UCSD-AML1 (cell line): ENCODE data around the gene NR1H2.
A peak's percentile ranks its signal among the peaks of the same experiment; 100 is the strongest.

Experiments used
- DNase-seq: peaks from one replicate; lab custom pipeline; 2025; ENCODE audit not compliant: unreplicated experiment; lab: John Stamatoyannopoulos, UW

The NR1H2 gene

DNA sequence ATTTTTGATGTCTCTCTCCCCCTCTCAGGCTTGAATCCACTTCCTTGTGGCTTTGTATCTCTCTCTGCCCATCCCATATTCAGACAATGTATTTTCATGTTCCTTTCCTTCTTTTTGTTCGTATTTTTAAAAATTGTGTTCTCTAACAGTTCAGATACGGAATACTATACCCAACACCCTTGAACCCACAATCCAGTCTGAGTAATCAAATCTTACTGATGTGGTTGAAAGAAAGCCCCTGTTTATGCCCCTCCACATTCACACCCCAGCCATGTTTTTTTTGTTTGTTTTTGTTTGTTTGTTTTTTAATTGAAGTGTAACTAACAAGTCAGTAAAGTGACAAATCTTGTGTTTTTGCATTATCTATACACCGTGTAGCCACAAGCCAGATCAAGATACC, 43.9 kb downstream of the NR1H2 start:
- DNase-seq: no peak

GRCh38 chr19:50420808-50421207, 44.6 kb downstream of the NR1H2 start:
- no peak for DNase-seq

DNA sequence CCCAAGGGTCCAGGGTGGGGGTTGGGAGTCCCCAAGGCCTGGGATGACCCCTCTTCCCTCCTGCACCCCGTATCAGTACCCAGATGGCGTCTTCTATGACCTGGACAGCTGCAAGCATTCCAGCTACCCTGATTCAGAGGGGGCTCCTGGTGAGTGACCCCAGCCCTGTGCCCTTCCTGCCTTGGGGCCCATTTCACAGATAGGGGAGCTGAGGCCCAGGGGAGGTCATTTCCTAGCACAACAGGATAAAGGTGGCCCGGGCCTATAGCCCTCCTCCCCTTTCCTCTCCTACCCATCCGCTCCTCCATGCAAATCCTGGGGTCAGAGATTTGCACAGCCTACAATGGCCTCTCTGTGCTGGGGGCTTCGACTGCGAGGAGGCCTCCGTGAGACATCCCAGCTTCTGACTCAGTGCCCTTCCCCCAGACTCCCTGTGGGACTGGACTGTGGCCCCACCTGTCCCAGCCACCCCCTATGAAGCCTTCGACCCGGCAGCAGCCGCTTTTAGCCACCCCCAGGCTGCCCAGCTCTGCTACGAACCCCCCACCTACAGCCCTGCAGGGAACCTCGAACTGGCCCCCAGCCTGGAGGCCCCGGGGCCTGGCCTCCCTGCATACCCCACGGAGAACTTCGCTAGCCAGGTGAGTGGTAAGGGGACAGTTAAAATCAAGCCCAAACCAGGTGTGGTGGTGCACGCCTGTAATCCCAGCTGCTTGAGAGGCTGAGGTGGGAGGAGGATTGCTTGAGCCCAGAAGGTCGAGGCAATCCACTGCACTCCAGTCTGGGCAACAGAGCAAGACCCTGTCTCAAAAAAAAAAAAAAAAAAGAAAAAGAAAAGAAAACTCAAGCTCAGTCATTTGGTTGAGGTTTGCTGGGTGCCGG, 46.4 kb downstream of the NR1H2 start:
- DNase-seq: no peak

- no peak for DNase-seq
Measured at GRCh38 chr19:50423279-50424113, 47.2 kb downstream of the NR1H2 start.

DNA sequence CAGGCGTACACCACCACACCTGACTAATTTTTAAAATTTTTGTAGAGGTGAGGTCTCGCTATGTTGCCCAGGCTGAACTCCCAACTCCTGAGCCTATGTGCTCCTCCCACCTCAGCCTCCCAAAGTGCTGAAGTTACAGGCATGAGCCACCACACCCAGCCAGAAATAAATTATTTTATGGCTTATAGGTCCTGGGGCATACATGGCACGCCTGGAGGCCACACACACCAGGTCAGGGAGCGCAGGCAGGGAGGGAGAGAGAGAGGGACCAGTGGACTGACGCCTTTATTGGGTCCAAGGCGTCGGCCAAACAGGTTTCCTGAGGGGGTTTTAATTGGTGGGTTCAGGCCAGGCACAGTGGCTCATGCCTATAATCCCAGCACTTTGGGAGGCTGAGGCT, 49.3 kb downstream of the NR1H2 start:
- DNase-seq: no peak

- no peak for DNase-seq
Measured at GRCh38 chr19:50427318-50427925, 51.2 kb downstream of the NR1H2 start.

DNA sequence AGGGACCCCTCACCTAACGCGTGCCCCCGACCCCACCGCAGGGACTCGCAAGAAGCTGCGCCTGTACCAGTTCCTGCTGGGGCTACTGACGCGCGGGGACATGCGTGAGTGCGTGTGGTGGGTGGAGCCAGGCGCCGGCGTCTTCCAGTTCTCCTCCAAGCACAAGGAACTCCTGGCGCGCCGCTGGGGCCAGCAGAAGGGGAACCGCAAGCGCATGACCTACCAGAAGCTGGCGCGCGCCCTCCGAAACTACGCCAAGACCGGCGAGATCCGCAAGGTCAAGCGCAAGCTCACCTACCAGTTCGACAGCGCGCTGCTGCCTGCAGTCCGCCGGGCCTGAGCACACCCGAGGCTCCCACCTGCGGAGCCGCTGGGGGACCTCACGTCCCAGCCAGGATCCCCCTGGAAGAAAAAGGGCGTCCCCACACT, 51.8 kb downstream of the NR1H2 start:
- no peak for DNase-seq

DNA sequence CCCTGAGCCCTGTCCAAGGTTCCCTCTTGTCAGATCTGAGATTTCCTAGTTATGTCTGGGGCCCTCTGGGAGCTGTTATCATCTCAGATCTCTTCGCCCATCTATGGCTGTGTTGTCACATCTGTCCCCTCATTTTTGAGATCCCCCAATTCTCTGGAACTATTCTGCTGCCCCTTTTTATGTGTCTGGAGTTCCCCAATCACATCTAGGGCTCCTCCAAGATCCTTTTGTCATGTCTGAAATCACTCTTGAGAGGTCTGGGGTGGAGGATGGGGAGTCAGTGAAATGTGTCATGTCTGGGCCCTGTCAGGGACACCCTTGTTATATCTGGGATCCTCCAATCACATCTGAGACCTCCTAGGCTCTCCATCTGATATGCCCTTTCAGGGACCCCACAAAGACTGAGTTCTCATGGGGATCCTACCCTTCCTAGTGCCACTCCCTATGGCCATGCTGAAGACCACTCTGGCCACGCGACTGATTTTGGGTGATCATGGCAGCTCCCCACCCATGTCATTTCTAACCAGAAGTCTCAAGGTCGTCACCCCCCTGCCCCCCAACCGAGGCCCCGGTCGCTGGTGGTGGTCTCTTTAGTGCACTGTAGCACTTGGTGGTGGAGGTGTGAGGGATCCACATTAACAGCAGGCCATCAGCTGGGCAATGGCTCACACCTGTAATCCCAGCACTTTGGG, 52.7 kb downstream of the NR1H2 start:
- no peak for DNase-seq

DNA sequence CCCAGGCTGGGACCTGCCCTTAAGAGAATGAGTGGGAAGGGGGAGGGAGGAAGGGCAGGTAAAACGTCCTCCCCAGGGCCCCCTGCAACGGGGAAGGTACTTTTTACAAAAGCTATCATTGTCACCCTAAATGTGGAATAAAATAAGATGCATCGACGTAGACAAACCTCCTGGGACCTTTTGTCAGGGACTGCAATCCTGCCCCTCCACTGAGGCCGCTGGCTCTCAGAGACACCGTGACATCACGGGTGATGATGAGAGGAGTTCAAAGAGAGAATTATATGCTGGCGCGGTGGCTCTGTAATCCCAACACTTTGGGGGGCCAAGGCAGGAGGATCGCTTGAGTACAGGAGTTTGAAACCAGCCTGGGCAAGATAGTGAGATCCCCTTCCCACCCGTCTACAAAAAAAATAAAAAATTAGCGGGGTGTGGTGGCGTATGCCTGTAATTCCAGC, 54.7 kb downstream of the NR1H2 start:
- DNase-seq: no peak

DNA sequence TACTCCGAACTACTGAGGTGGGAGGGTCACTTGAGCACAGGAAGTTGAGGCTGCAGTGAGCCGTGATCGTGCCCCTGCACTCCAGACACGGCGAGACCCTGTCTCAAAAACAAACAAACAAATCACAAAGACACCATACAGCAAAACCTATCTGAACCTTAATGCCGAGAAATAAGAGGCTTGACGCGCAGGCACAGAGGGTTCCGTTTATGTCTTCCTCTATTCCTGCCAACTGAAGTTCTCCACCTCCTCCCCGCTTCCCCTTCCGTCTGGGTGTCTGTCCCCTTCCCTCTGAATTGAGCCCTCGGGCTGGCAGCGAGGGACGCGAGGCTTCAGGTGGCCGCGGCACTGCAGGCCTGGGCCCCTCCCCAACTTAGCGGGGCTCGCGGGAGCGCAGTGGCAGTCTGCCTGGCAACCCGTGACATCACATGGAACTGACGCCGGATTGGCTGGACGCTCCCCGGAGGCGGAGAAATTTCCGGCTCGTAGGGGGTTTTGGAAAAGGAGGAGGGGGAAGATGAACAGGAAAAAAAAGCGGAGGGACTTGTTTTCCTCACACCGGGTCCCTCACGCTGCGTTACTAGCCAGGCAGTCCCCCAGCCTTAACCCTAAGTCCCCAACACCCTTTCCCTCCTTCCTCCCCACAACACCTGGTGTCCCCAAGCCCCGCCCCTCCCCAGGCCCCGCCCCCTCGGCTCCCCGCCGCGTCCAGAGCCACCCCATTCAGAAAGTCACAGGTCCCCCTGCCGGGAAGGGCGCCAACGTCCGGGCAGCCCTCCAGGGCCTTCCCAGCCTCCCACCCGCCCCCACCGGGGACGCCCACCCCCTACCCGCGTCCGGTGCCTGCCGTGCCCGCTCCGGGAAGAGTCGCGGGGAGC, 55.3 kb downstream of the NR1H2 start:
- peak; percentile 91 for DNase-seq

GRCh38 chr19:50432221-50433028, 56.2 kb downstream of the NR1H2 start, which contains the start of gene MYBPC2:
MYBPC2 (plus strand) TSS chr19:50432892; CDS start chr19:50432954, 62 bp downstream.
- DNase-seq: no peak
